Neutrophil (primary cell): ENCODE measurements around the gene GNG13.

ENCODE experiments used
- H3K27ac ChIP-seq: fragments of 200-600 bp; sonication (generic); 2 replicates; pipeline ENCODE4 v1.5.1; 2016; ENCODE audit warnings: mild to moderate bottlenecking, moderate library complexity
- H3K27me3 ChIP-seq: fragments of 200-600 bp; sonication (generic); 2 replicates; pipeline ENCODE4 v1.6.0; 2016; ENCODE audit warnings: mild to moderate bottlenecking
- H3K36me3 ChIP-seq: fragments of 200-600 bp; sonication (generic); 2 replicates; pipeline ENCODE4 v1.5.1; 2017
- H3K4me1 ChIP-seq, 2 experiments: fragments of 200-600 bp in 1 of 2; sonication (generic) in 1 of 2; 1 replicate in 1 of 2; 2 replicates in 1 of 2; pipeline versions ENCODE4 v1.5.1 to v1.6.1; 2013 to 2016; ENCODE audit warnings: low read depth in 1 of 2, low read length in 1 of 2, mild to moderate bottlenecking in 1 of 2, moderate library complexity in 1 of 2; ENCODE audit not compliant: control insufficient read depth in 1 of 2, insufficient read depth in 1 of 2
- H3K4me3 ChIP-seq, 2 experiments: fragments of 200-600 bp in 1 of 2; sonication (generic) in 1 of 2; 1 replicate in 1 of 2; 2 replicates in 1 of 2; pipeline ENCODE4 v1.5.1; 2013 to 2016; ENCODE audit warnings: low read depth in 1 of 2, low read length in 1 of 2, mild to moderate bottlenecking in 1 of 2, moderate library complexity in 1 of 2
- H3K9me3 ChIP-seq: fragments of 200-600 bp; sonication (generic); 2 replicates; pipeline ENCODE4 v1.5.1; 2016
- CTCF ChIP-seq: fragments of 200-600 bp; sonication (generic); IDR thresholded peaks from 2 replicates; pipeline ENCODE4 v1.5.1; 2016; ENCODE audit warnings: antibody characterized with exemption

GNG13 gene

GRCh38 chr16:782766-783403, 17.6 kb downstream of the GNG13 start:
- Histone ChIP-seq H3K27me3 (peaks cover 42% of the 10 kb centered on the region), H3K4me3 (no peak overlapping the region), H3K27ac (no peak overlapping the region), H3K9me3 (no peaks in the 10 kb centered on the region), H3K36me3 (peaks cover 25% of the 10 kb centered on the region), H3K4me1 (peaks cover 10 to 11% of the 10 kb centered on the region in 2 experiments)
- no peak for TF ChIP-seq CTCF

GRCh38 chr16:782258-782657, 18.3 kb downstream of the GNG13 start:
- Histone ChIP-seq H3K36me3 (peaks cover 25% of the 10 kb centered on the region), H3K9me3 (no peaks in the 10 kb centered on the region), H3K27ac (no peak overlapping the region), H3K4me3 (no peak overlapping the region), H3K27me3 (peaks cover 48% of the 10 kb centered on the region), H3K4me1 (peaks cover 3 to 4% of the 10 kb centered on the region in 2 experiments)
- TF ChIP-seq CTCF = no peak

- H3K36me3 ChIP-seq = peaks cover 18% of the 10 kb centered on the region
- no peaks in the 10 kb centered on the region for H3K9me3 ChIP-seq
- no peaks in the 10 kb centered on the region for H3K4me1 ChIP-seq
- no peak for TF ChIP-seq CTCF
- peaks cover 56% of the 10 kb centered on the region for H3K27me3 ChIP-seq
- H3K27ac ChIP-seq = no peak overlapping the region
- H3K4me3 ChIP-seq = no peak overlapping the region
Measured at GRCh38 chr16:781346-782010, 19.1 kb downstream of the GNG13 start.

GRCh38 chr16:780296-780695, 20.2 kb downstream of the GNG13 start:
- Histone ChIP-seq H3K36me3 (peaks cover 7% of the 10 kb centered on the region), H3K27ac (no peak overlapping the region), H3K27me3 (peaks cover 60% of the 10 kb centered on the region), H3K9me3 (no peaks in the 10 kb centered on the region), H3K4me3 (no peak overlapping the region), H3K4me1 (no peaks in the 10 kb centered on the region)
- TF ChIP-seq CTCF = no peak

- Histone ChIP-seq H3K27me3 (peaks cover 60% of the 10 kb centered on the region), H3K4me1 (no peaks in the 10 kb centered on the region), H3K9me3 (no peaks in the 10 kb centered on the region), H3K36me3 (no peaks in the 10 kb centered on the region), H3K27ac (no peak overlapping the region), H3K4me3 (no peak overlapping the region)
- no peak for TF ChIP-seq CTCF
Measured at GRCh38 chr16:779561-779960, 21.0 kb downstream of the GNG13 start.
